ENCODE data around the gene ARPC4. TPM values are rescaled to one million over a fixed set of nuclear protein-coding genes. Genes with fewer than 3 reads are reported as not detected.

The ARPC4 gene
- total RNA-seq: 100 to 1,000 TPM; 155 to 192 TPM
- 59.1 to 70.3 reads per million in 2 donors for total RNA-seq

DNA sequence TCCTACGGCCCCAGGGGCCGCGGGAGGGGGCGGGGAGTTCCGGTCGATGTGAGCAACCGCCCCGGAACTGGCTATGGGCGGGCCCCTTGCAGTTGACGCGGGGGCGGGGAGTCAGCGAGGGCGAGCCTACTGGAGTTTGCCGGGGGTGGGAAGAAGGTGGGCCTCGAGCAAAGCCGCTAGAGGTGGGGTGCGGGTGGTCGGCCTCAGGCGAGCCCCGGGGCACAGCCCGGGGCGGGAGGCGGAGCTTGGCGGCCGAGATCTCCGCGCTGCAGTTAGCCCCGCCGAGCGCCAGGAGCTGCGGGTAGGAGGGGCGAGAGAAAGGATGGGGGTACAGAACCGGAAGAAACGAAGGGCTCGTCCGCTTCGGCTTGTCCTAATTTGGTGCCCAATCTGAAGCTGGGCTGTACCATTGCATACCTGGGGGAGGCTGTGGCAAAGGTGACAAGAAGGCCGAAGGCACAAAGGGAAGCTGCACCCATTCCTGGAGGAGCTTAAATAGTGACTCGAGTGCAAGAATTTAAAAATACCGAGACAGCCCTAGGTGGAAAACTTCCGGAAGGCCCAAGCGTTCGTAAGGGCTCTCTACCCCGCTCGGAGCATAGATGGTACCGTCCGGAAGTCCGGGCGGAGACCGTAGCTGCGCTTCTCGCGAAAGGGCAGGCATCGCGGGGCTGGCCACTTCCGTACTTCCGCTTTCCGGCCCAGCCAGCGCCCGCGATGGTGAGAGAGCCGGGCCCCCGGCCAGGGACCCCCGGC lies at the start of gene ARPC4, which contains the start of gene TADA3:
Gene ARPC4 (plus strand): TSS at position 678 of the 756 bp plus-strand sequence. CDS start 40 bp downstream, at position 718.
Gene TADA3 (minus strand): TSS at position 69 of the 756 bp plus-strand sequence. CDS start 1,007 bp downstream, outside the sequence.
- Mint-ChIP-seq H3K27me3 (no peaks in the 10 kb centered on the region), H3K4me1 (peaks cover 35% of the 10 kb centered on the region), H3K36me3 (ENCODE audit: low read depth) (peaks cover 15% of the 10 kb centered on the region), H3K27ac (peak within 1 kb of the TSS; percentile 96), H3K4me3 (peak within 1 kb of the TSS; percentile 97)
- ATAC-seq (peak; percentile 88), DNase-seq (peak; percentile 80 to 87 (median 84))
- no peaks in the 10 kb centered on the region for H3K9me3 ChIP-seq (ENCODE audit: control insufficient read depth, low read length, poor library complexity, severe bottlenecking)

DNA sequence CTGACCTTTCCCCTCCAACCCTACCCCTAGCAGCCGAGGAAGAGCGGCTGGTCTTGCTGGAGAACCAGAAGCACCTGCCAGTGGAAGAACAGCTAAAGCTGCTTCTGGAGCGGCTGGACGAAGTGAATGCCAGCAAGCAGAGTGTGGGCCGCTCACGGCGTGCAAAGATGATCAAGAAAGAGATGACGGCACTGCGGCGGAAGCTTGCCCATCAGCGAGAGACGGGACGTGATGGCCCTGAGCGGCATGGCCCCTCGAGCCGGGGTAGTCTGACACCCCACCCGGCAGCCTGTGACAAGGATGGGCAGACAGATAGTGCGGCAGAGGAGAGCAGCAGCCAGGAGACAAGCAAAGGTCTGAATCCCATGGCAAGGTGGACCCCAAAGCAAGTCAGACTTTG lies 49.3 kb upstream of the ARPC4 start:
- Mint-ChIP-seq H3K27ac (no peak overlapping the region), H3K4me1 (peaks cover 4% of the 10 kb centered on the region), H3K27me3 (no peaks in the 10 kb centered on the region), H3K36me3 (ENCODE audit: low read depth) (peaks cover 13% of the 10 kb centered on the region), H3K4me3 (no peak overlapping the region)
- no peak for ATAC-seq
- no peak for DNase-seq
- no peaks in the 10 kb centered on the region for H3K9me3 ChIP-seq (ENCODE audit: control insufficient read depth, low read length, poor library complexity, severe bottlenecking)

DNA sequence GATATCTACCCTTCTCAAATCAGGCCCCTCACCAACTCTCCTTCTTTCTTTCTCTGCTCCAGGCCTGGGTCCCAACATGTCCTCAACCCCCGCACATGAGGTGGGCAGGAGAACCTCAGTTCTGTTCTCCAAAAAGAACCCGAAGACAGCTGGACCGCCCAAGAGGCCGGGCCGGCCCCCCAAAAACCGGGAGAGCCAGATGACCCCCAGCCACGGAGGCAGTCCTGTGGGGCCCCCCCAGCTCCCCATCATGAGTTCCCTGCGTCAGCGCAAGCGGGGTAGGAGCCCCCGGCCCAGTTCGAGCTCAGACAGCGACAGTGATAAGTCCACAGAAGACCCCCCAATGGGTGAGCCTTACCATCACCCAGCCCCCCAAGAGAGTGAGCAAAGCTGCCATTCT lies 48.7 kb upstream of the ARPC4 start:
- H3K27me3 Mint-ChIP-seq: no peaks in the 10 kb centered on the region
- H3K36me3 Mint-ChIP-seq (ENCODE audit: low read depth): peaks cover 9% of the 10 kb centered on the region
- no peak overlapping the region for H3K4me3 Mint-ChIP-seq
- peak overlapping the region; percentile 19 for H3K27ac Mint-ChIP-seq
- no peaks in the 10 kb centered on the region for H3K9me3 ChIP-seq (ENCODE audit: control insufficient read depth, low read length, poor library complexity, severe bottlenecking)
- ATAC-seq (no peak), DNase-seq (no peak)
- H3K4me1 Mint-ChIP-seq: peaks cover 5% of the 10 kb centered on the region

DNA sequence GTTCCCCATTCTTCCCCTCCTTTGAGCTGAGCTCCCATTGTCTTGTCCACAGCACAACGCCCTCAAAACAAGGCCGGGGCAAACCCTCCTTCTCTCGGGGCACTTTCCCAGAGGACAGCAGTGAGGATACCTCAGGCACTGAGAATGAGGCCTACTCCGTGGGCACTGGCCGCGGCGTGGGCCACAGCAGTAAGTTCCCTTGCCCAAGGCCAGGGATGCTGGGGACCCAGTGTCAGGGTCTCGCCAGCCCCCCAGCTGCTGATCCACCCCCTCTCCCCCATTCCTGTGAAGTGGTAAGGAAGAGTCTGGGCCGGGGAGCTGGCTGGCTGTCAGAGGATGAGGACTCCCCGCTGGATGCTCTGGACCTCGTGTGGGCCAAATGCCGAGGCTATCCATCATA lies 47.4 kb upstream of the ARPC4 start:
- peaks cover 14% of the 10 kb centered on the region for H3K4me1 Mint-ChIP-seq
- ATAC-seq (no peak), DNase-seq (no peak)
- H3K4me3 Mint-ChIP-seq: no peak overlapping the region
- no peaks in the 10 kb centered on the region for H3K27me3 Mint-ChIP-seq
- H3K36me3 Mint-ChIP-seq (ENCODE audit: low read depth): peaks cover 6% of the 10 kb centered on the region
- H3K9me3 ChIP-seq (ENCODE audit: control insufficient read depth, low read length, poor library complexity, severe bottlenecking): no peaks in the 10 kb centered on the region
- H3K27ac Mint-ChIP-seq: no peak overlapping the region

DNA sequence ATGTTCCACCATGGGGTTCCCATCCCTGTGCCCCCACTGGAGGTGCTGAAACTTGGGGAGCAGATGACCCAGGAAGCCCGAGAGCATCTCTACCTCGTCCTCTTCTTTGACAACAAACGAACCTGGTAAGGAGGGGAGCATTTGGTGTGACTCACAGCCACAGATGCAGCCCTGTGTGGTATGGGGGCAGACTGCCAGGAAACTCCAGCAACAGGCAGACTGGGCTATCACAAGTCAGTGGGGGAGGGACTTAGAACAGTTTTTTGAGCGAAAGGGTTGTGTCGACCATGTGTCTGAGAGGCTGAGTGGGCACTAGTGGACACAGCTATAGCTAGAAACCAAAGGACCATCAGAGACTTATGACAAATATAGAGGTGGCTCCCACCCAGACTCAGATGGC lies 46.6 kb upstream of the ARPC4 start:
- Mint-ChIP-seq H3K27me3 (no peaks in the 10 kb centered on the region), H3K36me3 (ENCODE audit: low read depth) (peaks cover 6% of the 10 kb centered on the region), H3K4me1 (peaks cover 17% of the 10 kb centered on the region), H3K4me3 (no peak overlapping the region), H3K27ac (no peak overlapping the region)
- no peak for DNase-seq
- ATAC-seq: no peak
- H3K9me3 ChIP-seq (ENCODE audit: control insufficient read depth, low read length, poor library complexity, severe bottlenecking): no peaks in the 10 kb centered on the region

DNA sequence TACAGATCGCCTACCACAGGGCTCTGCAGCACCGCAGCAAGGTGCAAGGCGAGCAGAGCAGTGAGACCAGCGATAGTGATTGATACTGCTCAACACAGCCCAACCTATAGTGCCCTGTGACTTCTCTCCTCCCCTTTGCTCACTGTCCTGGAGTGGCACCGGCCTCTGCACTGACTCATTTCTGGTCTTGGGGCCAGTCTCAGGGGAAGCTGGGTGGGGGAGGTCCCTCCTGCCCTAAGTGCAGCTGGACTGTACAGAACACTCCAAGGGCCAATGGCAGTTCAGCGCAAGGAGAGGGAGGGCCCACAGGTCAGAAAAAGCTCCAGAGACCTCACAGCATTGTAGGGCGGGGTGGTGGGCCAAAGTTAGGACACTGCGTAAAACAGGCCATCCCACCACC lies 45.6 kb upstream of the ARPC4 start:
- peaks cover 10% of the 10 kb centered on the region for H3K36me3 Mint-ChIP-seq (ENCODE audit: low read depth)
- peaks cover 23% of the 10 kb centered on the region for H3K4me1 Mint-ChIP-seq
- H3K27me3 Mint-ChIP-seq: no peaks in the 10 kb centered on the region
- no peaks in the 10 kb centered on the region for H3K9me3 ChIP-seq (ENCODE audit: control insufficient read depth, low read length, poor library complexity, severe bottlenecking)
- no peak for DNase-seq
- ATAC-seq: no peak
- no peak overlapping the region for H3K4me3 Mint-ChIP-seq
- H3K27ac Mint-ChIP-seq: no peak overlapping the region

DNA sequence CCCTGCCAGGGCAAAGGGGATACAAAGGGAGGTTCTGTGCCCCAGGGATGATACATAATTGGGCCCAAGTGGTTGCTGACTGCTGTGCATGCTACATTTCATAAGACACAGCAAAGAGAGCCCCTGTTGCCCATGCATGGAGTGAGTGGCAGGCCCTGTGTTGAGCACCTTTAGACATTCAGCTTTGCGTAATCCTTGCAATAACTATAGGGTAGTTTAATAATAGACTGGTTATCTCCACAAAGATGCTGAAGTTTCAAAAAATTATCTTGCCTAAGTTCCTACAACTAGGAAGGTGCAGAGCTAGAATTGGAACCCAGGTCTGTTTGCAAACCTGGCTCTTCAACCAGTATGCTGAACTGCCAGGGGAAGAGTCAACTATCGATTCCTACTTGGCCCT lies 44.9 kb upstream of the ARPC4 start:
- H3K4me1 Mint-ChIP-seq: peaks cover 23% of the 10 kb centered on the region

DNA sequence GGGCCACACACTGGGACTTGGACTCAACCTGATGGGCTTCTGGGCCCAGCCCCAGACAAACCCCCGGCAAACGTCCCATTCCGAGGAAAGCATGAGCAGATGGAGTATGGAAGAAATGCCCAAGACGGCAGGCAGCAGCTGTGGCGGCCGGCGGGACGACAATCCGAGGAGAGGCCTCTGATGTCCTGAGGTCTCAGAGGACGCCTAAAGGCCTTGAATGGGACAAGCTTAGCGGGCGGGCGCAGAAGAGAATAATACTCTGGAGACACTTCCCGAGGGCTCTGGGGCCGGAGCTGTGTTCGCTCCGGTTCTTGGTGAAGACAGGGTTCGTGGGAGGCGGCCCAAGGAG lies 43.6 kb upstream of the ARPC4 start:
- H3K36me3 Mint-ChIP-seq (ENCODE audit: low read depth): peaks cover 10% of the 10 kb centered on the region
- no peaks in the 10 kb centered on the region for H3K27me3 Mint-ChIP-seq
- H3K9me3 ChIP-seq (ENCODE audit: control insufficient read depth, low read length, poor library complexity, severe bottlenecking): no peaks in the 10 kb centered on the region
- ATAC-seq (no peak), DNase-seq (no peak)
- peak overlapping the region; percentile 98 for H3K4me3 Mint-ChIP-seq
- peaks cover 29% of the 10 kb centered on the region for H3K4me1 Mint-ChIP-seq
- peak overlapping the region; percentile 94 for H3K27ac Mint-ChIP-seq

More for the DNA sequence above, 44.9 kb upstream of the ARPC4 start:
- Mint-ChIP-seq H3K4me3 (peak overlapping the region; percentile 5), H3K36me3 (ENCODE audit: low read depth) (peaks cover 10% of the 10 kb centered on the region), H3K27ac (no peak overlapping the region), H3K27me3 (no peaks in the 10 kb centered on the region)
- DNase-seq (no peak), ATAC-seq (no peak)
- H3K9me3 ChIP-seq (ENCODE audit: control insufficient read depth, low read length, poor library complexity, severe bottlenecking): no peaks in the 10 kb centered on the region

DNA sequence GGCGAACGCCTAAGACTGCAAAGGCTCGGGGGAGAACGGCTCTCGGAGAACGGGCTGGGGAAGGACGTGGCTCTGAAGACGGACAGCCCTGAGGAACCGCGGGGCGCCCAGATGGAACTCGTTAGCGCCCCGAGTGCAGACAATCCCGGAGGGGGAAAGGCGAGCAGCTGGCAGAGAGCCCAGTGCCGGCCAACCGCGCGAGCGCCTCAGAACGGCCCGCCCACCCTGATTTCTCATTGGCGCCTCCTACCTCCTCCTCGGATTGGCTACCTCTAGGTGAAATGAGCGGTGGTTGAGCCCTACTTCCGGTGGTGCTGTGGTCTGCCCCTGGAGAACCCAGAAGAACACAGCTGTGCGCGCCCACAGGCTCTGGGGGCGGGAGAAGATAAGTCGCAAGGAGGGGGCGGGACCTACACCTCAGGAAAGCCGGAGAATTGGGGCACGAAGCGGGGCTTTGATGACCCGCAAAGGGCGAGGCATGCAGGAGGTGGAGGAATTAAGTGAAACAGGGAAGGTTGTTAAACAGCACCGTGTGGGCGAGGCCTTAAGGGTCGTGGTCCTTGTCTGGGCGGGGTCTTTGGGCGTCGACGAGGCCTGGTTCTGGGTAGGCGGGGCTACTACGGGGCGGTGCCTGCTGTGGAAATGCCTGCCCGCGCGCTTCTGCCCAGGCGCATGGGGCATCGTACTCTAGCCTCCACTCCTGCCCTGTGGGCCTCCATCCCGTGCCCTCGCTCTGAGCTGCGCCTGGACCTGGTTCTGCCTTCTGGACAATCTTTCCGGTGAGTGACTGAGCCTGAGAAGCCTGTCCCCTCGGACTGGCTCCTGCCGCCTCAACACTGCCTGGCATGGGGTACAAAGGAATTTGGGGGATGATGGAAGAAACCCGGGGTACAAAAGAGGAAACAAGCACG lies 43.0 kb upstream of the ARPC4 start, which contains the start of gene OGG1:
Gene OGG1 (plus strand): TSS at position 308 of the 911 bp plus-strand sequence. CDS start 335 bp downstream, at position 643.
- H3K36me3 Mint-ChIP-seq (ENCODE audit: low read depth): peaks cover 11% of the 10 kb centered on the region

DNA sequence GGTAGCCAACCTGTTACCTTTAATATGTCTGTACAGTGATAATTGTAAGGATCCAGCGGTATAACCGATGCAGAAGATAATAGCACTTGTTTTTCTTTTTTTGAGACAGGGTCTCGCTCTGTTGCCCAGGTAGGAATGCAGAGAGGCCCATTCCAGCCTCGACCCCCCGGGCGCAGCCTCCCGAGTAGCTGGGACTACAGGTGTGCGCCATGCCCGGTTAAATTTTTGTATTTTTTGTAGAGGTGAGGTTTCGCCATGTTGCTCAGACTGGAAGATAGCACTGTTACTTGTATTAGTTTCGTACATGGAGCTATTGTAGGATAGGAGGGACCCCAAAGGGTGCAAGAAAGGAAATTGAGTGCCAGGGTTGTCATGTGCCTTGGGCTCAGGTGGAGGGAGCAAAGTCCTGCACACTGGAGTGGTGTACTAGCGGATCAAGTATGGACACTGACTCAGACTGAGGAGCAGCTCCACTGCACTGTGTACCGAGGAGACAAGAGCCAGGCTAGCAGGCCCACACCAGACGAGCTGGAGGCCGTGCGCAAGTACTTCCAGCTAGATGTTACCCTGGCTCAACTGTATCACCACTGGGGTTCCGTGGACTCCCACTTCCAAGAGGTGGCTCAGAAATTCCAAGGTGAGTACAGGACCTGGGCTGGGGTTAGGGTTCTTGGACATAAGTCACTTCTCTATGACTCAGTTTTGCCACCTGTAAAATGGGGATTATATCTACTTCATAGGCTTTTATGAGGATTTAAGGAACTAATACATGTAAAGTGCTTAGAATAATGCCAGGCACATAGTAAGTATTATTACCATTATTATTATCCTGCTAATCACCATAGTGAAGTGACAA lies 42.1 kb upstream of the ARPC4 start:
- no peak for ATAC-seq
- DNase-seq: no peak
- H3K9me3 ChIP-seq (ENCODE audit: control insufficient read depth, low read length, poor library complexity, severe bottlenecking): no peaks in the 10 kb centered on the region
- H3K27ac Mint-ChIP-seq: peak overlapping the region; percentile 94
- peaks cover 35% of the 10 kb centered on the region for H3K4me1 Mint-ChIP-seq
- H3K36me3 Mint-ChIP-seq (ENCODE audit: low read depth): peaks cover 11% of the 10 kb centered on the region
- no peaks in the 10 kb centered on the region for H3K27me3 Mint-ChIP-seq
- peak overlapping the region; percentile 98 for H3K4me3 Mint-ChIP-seq

More for the DNA sequence above, 43.0 kb upstream of the ARPC4 start, which contains the start of gene OGG1:
- peak within 1 kb of the TSS; percentile 98 for H3K4me3 Mint-ChIP-seq
- H3K4me1 Mint-ChIP-seq: peaks cover 34% of the 10 kb centered on the region
- peak; percentile 96 for ATAC-seq
- peak within 1 kb of the TSS; percentile 94 for H3K27ac Mint-ChIP-seq
- DNase-seq: peak; percentile 85 to 93 (median 85)
- H3K9me3 ChIP-seq (ENCODE audit: control insufficient read depth, low read length, poor library complexity, severe bottlenecking): no peaks in the 10 kb centered on the region
- no peaks in the 10 kb centered on the region for H3K27me3 Mint-ChIP-seq

DNA sequence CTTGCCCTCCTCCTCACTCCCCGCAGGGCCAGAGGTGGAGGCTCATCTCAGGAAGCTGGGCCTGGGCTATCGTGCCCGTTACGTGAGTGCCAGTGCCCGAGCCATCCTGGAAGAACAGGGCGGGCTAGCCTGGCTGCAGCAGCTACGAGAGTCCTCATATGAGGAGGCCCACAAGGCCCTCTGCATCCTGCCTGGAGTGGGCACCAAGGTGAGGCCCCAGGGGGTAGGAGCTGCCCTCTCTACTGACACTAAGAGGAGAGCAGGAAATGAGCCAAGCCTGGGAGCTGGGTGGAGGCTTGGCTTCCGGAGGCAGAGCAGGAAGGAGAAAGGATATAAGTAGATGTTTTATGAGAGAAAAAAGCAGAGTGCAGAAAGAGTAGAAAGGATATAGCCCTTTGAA lies 38.2 kb upstream of the ARPC4 start:
- H3K27ac Mint-ChIP-seq: peak overlapping the region; percentile 83
- peak overlapping the region; percentile 87 for H3K4me3 Mint-ChIP-seq
- peaks cover 13% of the 10 kb centered on the region for H3K36me3 Mint-ChIP-seq (ENCODE audit: low read depth)
- DNase-seq (no peak), ATAC-seq (no peak)
- no peaks in the 10 kb centered on the region for H3K27me3 Mint-ChIP-seq
- H3K4me1 Mint-ChIP-seq: peaks cover 35% of the 10 kb centered on the region
- no peaks in the 10 kb centered on the region for H3K9me3 ChIP-seq (ENCODE audit: control insufficient read depth, low read length, poor library complexity, severe bottlenecking)

DNA sequence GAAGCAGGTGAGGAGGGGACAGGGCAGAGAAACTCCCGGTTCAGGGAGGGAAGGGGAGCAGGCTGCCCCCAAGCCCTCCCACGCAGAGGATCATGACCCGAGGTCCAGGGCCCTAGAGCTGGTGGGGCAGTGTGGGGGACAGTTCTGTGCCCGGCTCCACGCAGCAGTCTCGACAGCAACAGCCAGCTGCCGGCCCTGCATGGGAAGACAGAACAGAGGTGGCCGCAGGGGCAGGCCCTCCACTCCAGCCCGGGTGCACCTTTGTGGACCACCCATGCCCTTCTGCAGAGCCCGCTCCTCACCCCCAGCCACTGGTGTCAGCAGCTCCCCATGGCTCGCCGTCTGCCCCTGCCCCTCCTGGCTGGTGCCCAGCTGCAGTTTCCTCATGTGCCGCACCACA lies 35.5 kb upstream of the ARPC4 start:
- H3K36me3 Mint-ChIP-seq (ENCODE audit: low read depth): peaks cover 10% of the 10 kb centered on the region
- no peaks in the 10 kb centered on the region for H3K27me3 Mint-ChIP-seq
- no peak overlapping the region for H3K4me3 Mint-ChIP-seq
- DNase-seq: no peak
- peaks cover 23% of the 10 kb centered on the region for H3K4me1 Mint-ChIP-seq
- no peak overlapping the region for H3K27ac Mint-ChIP-seq
- no peak for ATAC-seq
- H3K9me3 ChIP-seq (ENCODE audit: control insufficient read depth, low read length, poor library complexity, severe bottlenecking): no peaks in the 10 kb centered on the region

Measured in T-helper 17 cell (primary cell).